A549 (cell line): ENCODE results near the gene LSM11. TPM values are rescaled to one million over a fixed set of nuclear protein-coding genes. Genes with fewer than 3 reads are reported as not detected.
A peak's percentile ranks its signal among the peaks of the same experiment; 100 is the strongest.

Source experiments
- ATAC-seq, 2 experiments: fragments of 200-7000 bp in 1 of 2; fragments of >200 bp in 1 of 2; cut with Nextera tagmentation in 1 of 2; cut with Tn5 transposase in 1 of 2; 3 replicates each; pipeline versions ENCODE4 v1.8.0 to v1.9.1; 2018 to 2020; ENCODE audit warnings: mild to moderate bottlenecking in 1 of 2, moderate library complexity in 1 of 2
- CTCF ChIA-PET: fragments of 300-600 bp; sonication (Branson Sonifier 250); formaldehyde crosslinking; extraction: SDS; loops from one replicate; lab custom pipeline; 2021; ENCODE audit warnings: antibody characterized with exemption, inconsistent platforms; lab: Yijun Ruan, JAX
- POLR2A ChIA-PET: fragments of 350-600 bp; formaldehyde crosslinking; extraction: SDS; loops from one replicate; lab custom pipeline; 2021; ENCODE audit warnings: antibody characterized with exemption, inconsistent platforms; lab: Yijun Ruan, JAX
- DNase-seq, 2 experiments: peaks; one replicate each; pipeline versions ENCODE4 v3.0.0 to v3.0.0-alpha.2; 2011 to 2016; ENCODE audit warnings: low read depth in 1 of 2, low spot score in 1 of 2
- FAIRE-seq: peaks from 2 replicates; lab custom pipeline; 2011; peaks lifted over from hg19 to GRCh38; lab: Jason Lieb, UNC
- H3K27ac ChIP-seq, 2 experiments: fragments of >200 bp; sonication (Bioruptor Twin); formaldehyde crosslinking; 3 replicates each; pipeline ENCODE4 v1.5.1; 2016 to 2017
- H3K4me1 ChIP-seq: fragments of >200 bp; sonication (Bioruptor Twin); formaldehyde crosslinking; 3 replicates; pipeline ENCODE4 v1.6.1; 2016
- H3K4me2 ChIP-seq: fragments of >200 bp; sonication (Bioruptor Twin); formaldehyde crosslinking; 3 replicates; pipeline ENCODE4 v1.6.1; 2016
- H3K4me3 ChIP-seq: fragments of >200 bp; sonication (Bioruptor Twin); formaldehyde crosslinking; 3 replicates; pipeline ENCODE4 v1.5.1; 2016
- H3K9me3 ChIP-seq: fragments of >200 bp; sonication (Bioruptor Twin); formaldehyde crosslinking; 3 replicates; pipeline ENCODE4 v1.6.1; 2016
- BHLHE40 ChIP-seq: IDR thresholded peaks from 2 replicates; pipeline ENCODE4 v1.6.1; 2012; ENCODE audit warnings: low read depth, low read length, inconsistent platforms
- CBX8 ChIP-seq: fragments of 200-600 bp; sonication (generic); IDR thresholded peaks from 2 replicates; pipeline ENCODE4 v1.6.1; 2016
- EHMT2 ChIP-seq: fragments of 200-600 bp; sonication (generic); IDR thresholded peaks from 2 replicates; pipeline ENCODE4 v1.6.1; 2016; ENCODE audit warnings: antibody characterized with exemption, low read depth, mild to moderate bottlenecking, moderate library complexity
- ESRRA ChIP-seq: fragments of 150-350 bp; IDR thresholded peaks from 2 replicates; pipeline ENCODE4 v1.6.1; 2014; ENCODE audit warnings: mild to moderate bottlenecking, low read length, borderline replicate concordance
- FOSB ChIP-seq: fragments of 250-450 bp; sonication (Bioruptor Pico); IDR thresholded peaks from 2 replicates; pipeline ENCODE4 v1.5.0; 2020; ENCODE audit warnings: mild to moderate bottlenecking, moderate library complexity
- FOXS1 ChIP-seq: fragments of 250-450 bp; sonication (Bioruptor Pico); IDR thresholded peaks from 2 replicates; pipeline ENCODE4 v1.5.0; 2020; ENCODE audit warnings: mild to moderate bottlenecking, moderate library complexity
- HOXA7 ChIP-seq: fragments of 250-450 bp; sonication (Bioruptor Pico); IDR thresholded peaks from 2 replicates; pipeline ENCODE4 v1.5.0; 2020; ENCODE audit warnings: mild to moderate bottlenecking, moderate library complexity
- HOXB5 ChIP-seq: fragments of 250-450 bp; sonication (Bioruptor Pico); IDR thresholded peaks from 2 replicates; pipeline ENCODE4 v1.5.0; 2020; ENCODE audit warnings: mild to moderate bottlenecking, moderate library complexity
- MAFK ChIP-seq: fragments of 450-650 bp; IDR thresholded peaks from 2 replicates; pipeline ENCODE4 v1.6.1; 2014; ENCODE audit not compliant: partially characterized antibody
- MAZ ChIP-seq: fragments of 150-350 bp; IDR thresholded peaks from 2 replicates; pipeline ENCODE4 v1.6.1; 2014; ENCODE audit warnings: antibody characterized with exemption, low read depth, low read length, borderline replicate concordance
- MYC ChIP-seq: IDR thresholded peaks from 2 replicates; pipeline ENCODE4 v1.6.1; 2012; ENCODE audit warnings: mild to moderate bottlenecking, inconsistent platforms, low read length, improper control_type of control experiment, borderline replicate concordance
- NPAS2 ChIP-seq: fragments of 250-450 bp; sonication (Bioruptor Pico); IDR thresholded peaks from 2 replicates; pipeline ENCODE4 v1.8.0; 2022; ENCODE audit warnings: mild to moderate bottlenecking, moderate library complexity, borderline replicate concordance
- PBX3 ChIP-seq: IDR thresholded peaks from 2 replicates; pipeline ENCODE4 v1.6.1; 2012
- PHF8 ChIP-seq: fragments of 200-600 bp; sonication (generic); IDR thresholded peaks from 2 replicates; pipeline ENCODE4 v1.6.1; 2016; ENCODE audit warnings: low read depth, mild to moderate bottlenecking, antibody characterized with exemption, moderate library complexity, borderline replicate concordance
- POLR2AphosphoS2 ChIP-seq: conservative IDR thresholded peaks from 2 replicates; pipeline ENCODE4 v1.6.1; 2012; ENCODE audit warnings: low read length, improper control_type of control experiment, inconsistent platforms
- RAD21 ChIP-seq, 2 experiments: fragments of >200 bp in 1 of 2; sonication (Bioruptor Twin) in 1 of 2; formaldehyde crosslinking in 1 of 2; IDR thresholded peaks in 1 of 2; conservative IDR thresholded peaks in 1 of 2; 2 replicates in 1 of 2; 3 replicates in 1 of 2; pipeline ENCODE4 v1.6.1; 2012 to 2018; ENCODE audit warnings: inconsistent platforms in 1 of 2
- RARB ChIP-seq: fragments of 250-450 bp; sonication (Bioruptor Pico); IDR thresholded peaks from 2 replicates; pipeline ENCODE4 v1.8.0; 2021; ENCODE audit warnings: mild to moderate bottlenecking, moderate library complexity
- RCOR1 ChIP-seq: fragments of 150-350 bp; IDR thresholded peaks from 2 replicates; pipeline ENCODE4 v1.6.1; 2014; ENCODE audit warnings: antibody characterized with exemption, low read length, low read depth
- SMC3 ChIP-seq: fragments of >200 bp; sonication (Bioruptor Twin); formaldehyde crosslinking; IDR thresholded peaks from 3 replicates; pipeline ENCODE4 v1.6.1; 2018; ENCODE audit warnings: inconsistent platforms
- TP53 ChIP-seq: fragments of 250-450 bp; sonication (Bioruptor Pico); IDR thresholded peaks from 2 replicates; pipeline ENCODE4 v1.5.0; 2021; ENCODE audit warnings: mild to moderate bottlenecking, moderate library complexity
- ZNF302 ChIP-seq: fragments of 250-450 bp; sonication (Bioruptor Pico); IDR thresholded peaks from 2 replicates; pipeline ENCODE4 v1.9.0; 2021; ENCODE audit warnings: inconsistent platforms, mild to moderate bottlenecking, moderate library complexity
- WGBS: methylation state at CpG from one replicate; pipeline ENCODE4 v1.1.6; 2017; ENCODE audit errors: missing lambda C conversion rate; 5-methylcytosine and 5-hydroxymethylcytosine counted together
- polyA plus RNA-seq, 4 experiments: library from polyadenylated mRNA; depleted of rRNA in 3 of 4; stranded (reverse); fragments of >200 nt; fragmentation: RNase III in 1 of 4; extraction: RNeasy Plus Mini Kit Qiagen cat#74134 plus additional on column Dnase treatment in 1 of 4; gene quantifications; 2 replicates in 3 of 4; 3 replicates in 1 of 4; pipeline ENCODE4 v1.2.3, GENCODE V29; 2011 to 2017
- TF ChIP-seq, protein P1 (sequence below): fragments of >200 bp; sonication (Bioruptor Twin); formaldehyde crosslinking; IDR thresholded peaks from 3 replicates; pipeline ENCODE4 v1.6.1; 2016
- TF ChIP-seq, protein P2 (sequence below): IDR thresholded peaks from 2 replicates; pipeline ENCODE4 v1.6.1; 2012
- TF ChIP-seq, protein P3 (sequence below): IDR thresholded peaks from 2 replicates; pipeline ENCODE4 v1.6.1; 2012; ENCODE audit warnings: low read depth, borderline replicate concordance
- TF ChIP-seq, protein P4 (sequence below): fragments of >200 bp; sonication (Bioruptor Twin); formaldehyde crosslinking; IDR thresholded peaks from 3 replicates; pipeline ENCODE4 v1.5.1; 2016

LSM11 gene
- polyA plus RNA-seq, 2 of the 4 experiments (the other 2 are of a cell fraction): 2.9 to 4.1 TPM

DNA sequence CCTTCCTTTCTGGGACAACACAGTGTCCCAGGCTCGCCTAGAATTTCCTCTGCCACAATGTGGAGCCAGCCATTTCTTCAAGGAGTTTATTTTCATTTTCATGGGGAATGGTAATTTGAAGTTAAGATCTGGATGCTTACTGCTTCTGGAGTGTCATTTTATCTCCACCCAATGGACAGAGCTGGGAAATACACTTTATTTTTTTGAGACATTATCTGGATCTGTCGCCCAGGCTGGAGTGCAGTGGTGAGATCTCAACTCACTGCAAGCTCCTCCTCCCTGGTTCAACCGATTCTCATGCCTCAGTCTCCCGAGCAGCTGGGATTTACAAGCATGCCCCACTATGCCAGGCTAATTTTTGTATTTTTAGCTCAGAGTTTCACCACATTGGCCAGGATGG, 25.0 kb upstream of the LSM11 start:
- CTCF ChIA-PET: interaction anchor here (0.7 to 6.1 kb wide), 57 partner anchors 10 to 406 kb away, joined by 3 to 58 read pairs (median 4); partner anchors contain the start of genes C5orf52, LSM11, SOX30 and THG1L

GRCh38 chr5:157719245-157719644, 24.3 kb upstream of the LSM11 start:
- DNase-seq (no peak), FAIRE-seq (no peak), ATAC-seq (no peak)
- Histone ChIP-seq H3K4me3 (no peak overlapping the region), H3K4me1 (no peaks in the 10 kb centered on the region), H3K27ac (no peak overlapping the region), H3K9me3 (no peaks in the 10 kb centered on the region), H3K4me2 (no peak overlapping the region)
- ChIA-PET POLR2A (no interaction called here), CTCF (interaction anchor here (0.6 to 6.1 kb wide), 46 partner anchors 10 to 1791 kb away, joined by 3 to 58 read pairs (median 6); partner anchors contain the start of genes C5orf52, LSM11, SOX30 and THG1L)
- TF ChIP-seq ESRRA (no peak), MAZ (no peak), RARB (no peak), RCOR1 (no peak), POLR2AphosphoS2 (no peak), ZNF302 (CRISPR knock-in tag) (no peak), CBX8 (no peak), BHLHE40 (no peak), NPAS2 (CRISPR knock-in tag) (no peak), FOXS1 (CRISPR knock-in tag) (no peak), PHF8 (no peak), HOXA7 (CRISPR knock-in tag) (no peak)
- TF ChIP-seq, protein P1, sequence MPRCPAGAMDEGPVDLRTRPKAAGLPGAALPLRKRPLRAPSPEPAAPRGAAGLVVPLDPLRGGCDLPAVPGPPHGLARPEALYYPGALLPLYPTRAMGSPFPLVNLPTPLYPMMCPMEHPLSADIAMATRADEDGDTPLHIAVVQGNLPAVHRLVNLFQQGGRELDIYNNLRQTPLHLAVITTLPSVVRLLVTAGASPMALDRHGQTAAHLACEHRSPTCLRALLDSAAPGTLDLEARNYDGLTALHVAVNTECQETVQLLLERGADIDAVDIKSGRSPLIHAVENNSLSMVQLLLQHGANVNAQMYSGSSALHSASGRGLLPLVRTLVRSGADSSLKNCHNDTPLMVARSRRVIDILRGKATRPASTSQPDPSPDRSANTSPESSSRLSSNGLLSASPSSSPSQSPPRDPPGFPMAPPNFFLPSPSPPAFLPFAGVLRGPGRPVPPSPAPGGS: no peak
- TF ChIP-seq, protein P2, sequence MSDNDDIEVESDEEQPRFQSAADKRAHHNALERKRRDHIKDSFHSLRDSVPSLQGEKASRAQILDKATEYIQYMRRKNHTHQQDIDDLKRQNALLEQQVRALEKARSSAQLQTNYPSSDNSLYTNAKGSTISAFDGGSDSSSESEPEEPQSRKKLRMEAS: no peak
- 61% methylated on average over 2 of the region's 2 CpGs for WGBS

More for the DNA sequence above, 25.0 kb upstream of the LSM11 start:
- no peak for FAIRE-seq
- WGBS: 5% methylated on average over 4 of the region's 4 CpGs
- Histone ChIP-seq H3K9me3 (no peaks in the 10 kb centered on the region), H3K4me2 (no peak overlapping the region), H3K4me1 (no peaks in the 10 kb centered on the region), H3K4me3 (no peak overlapping the region), H3K27ac (peak overlapping the region in 1 of 2 experiments; percentile 19; a peak in 1 of 6 replicates)
- peak; percentile 85 to 95; a peak in 5 of 6 replicates for ATAC-seq
- TF ChIP-seq NPAS2 (CRISPR knock-in tag): no peak
- TF ChIP-seq RAD21 (conservative IDR thresholded peaks at IDR 0.05 in 1 of 2, IDR thresholded peaks at IDR 0.05 in 1 of 2): peak; percentile 84 to 86
- TF ChIP-seq, protein P3, sequence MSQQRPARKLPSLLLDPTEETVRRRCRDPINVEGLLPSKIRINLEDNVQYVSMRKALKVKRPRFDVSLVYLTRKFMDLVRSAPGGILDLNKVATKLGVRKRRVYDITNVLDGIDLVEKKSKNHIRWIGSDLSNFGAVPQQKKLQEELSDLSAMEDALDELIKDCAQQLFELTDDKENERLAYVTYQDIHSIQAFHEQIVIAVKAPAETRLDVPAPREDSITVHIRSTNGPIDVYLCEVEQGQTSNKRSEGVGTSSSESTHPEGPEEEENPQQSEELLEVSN: no peak
- no peak for TF ChIP-seq FOSB (CRISPR knock-in tag)
- TF ChIP-seq MYC: no peak
- no peak for TF ChIP-seq BHLHE40
- no peak for TF ChIP-seq HOXB5 (CRISPR knock-in tag)
- TF ChIP-seq MAZ: no peak
- no peak for TF ChIP-seq EHMT2
- no peak for TF ChIP-seq PBX3
- TF ChIP-seq SMC3: peak; percentile 75
- TF ChIP-seq, protein P4, sequence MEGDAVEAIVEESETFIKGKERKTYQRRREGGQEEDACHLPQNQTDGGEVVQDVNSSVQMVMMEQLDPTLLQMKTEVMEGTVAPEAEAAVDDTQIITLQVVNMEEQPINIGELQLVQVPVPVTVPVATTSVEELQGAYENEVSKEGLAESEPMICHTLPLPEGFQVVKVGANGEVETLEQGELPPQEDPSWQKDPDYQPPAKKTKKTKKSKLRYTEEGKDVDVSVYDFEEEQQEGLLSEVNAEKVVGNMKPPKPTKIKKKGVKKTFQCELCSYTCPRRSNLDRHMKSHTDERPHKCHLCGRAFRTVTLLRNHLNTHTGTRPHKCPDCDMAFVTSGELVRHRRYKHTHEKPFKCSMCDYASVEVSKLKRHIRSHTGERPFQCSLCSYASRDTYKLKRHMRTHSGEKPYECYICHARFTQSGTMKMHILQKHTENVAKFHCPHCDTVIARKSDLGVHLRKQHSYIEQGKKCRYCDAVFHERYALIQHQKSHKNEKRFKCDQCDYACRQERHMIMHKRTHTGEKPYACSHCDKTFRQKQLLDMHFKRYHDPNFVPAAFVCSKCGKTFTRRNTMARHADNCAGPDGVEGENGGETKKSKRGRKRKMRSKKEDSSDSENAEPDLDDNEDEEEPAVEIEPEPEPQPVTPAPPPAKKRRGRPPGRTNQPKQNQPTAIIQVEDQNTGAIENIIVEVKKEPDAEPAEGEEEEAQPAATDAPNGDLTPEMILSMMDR: peak; percentile 71
- TF ChIP-seq ESRRA: no peak
- no peak for TF ChIP-seq ZNF302 (CRISPR knock-in tag)
- no peak for TF ChIP-seq TP53 (CRISPR knock-in tag)
- TF ChIP-seq MAFK: no peak
- POLR2A ChIA-PET: no interaction called here
- peak; percentile 55 to 56 for DNase-seq
